Activated CD8-positive, alpha-beta memory T cell treated with anti-CD3 and anti-CD28 coated beads for 4 hours (primary cell): ENCODE measurements around the gene CHKB.
A peak's percentile ranks its signal among the peaks of the same experiment; 100 is the strongest.

Experiments used
- DNase-seq, 2 donors: peaks; one replicate each; pipeline ENCODE4 v3.0.0-alpha.2; 2020; ENCODE audit warnings: low read depth in 2 of 2

Gene CHKB

DNA sequence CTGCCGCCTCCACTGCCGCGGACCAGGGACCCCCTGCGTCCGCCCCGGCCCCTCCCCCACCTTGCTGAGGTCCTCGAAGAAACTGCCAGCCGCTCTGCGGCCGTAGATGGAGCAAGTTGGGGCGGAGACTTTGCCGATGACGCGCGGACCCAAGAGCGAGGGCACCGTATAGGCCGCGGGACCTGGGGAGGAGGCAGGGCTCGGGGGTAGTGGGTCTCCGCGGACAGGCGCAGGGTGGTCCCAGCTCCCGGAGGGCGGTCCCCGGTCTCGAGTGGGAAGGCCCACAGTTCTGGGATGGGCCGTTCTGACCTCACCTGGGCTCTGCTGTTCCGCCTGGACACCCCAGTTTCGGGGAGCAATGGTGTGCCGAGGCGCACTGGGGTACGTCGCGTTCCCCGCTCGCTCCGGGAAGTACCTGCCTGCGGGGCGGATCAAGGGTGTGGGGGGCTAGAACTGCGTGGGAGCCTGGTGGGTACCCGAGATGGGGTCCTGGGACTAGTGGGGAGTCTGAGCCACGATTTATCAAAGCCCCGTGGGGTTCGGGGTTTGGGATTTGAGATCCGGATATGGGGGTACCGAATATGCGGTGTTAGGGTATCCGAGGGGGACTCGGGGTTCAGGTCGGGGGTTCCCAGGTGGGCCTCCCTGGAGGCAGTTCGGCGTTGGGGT is 51.6 kb downstream of the CHKB start:
- peak; percentile 59 to 71 for DNase-seq

- no peak for DNase-seq
These were observed 52.1 kb downstream of the CHKB start for GRCh38 chr22:50530580-50530876.

DNA sequence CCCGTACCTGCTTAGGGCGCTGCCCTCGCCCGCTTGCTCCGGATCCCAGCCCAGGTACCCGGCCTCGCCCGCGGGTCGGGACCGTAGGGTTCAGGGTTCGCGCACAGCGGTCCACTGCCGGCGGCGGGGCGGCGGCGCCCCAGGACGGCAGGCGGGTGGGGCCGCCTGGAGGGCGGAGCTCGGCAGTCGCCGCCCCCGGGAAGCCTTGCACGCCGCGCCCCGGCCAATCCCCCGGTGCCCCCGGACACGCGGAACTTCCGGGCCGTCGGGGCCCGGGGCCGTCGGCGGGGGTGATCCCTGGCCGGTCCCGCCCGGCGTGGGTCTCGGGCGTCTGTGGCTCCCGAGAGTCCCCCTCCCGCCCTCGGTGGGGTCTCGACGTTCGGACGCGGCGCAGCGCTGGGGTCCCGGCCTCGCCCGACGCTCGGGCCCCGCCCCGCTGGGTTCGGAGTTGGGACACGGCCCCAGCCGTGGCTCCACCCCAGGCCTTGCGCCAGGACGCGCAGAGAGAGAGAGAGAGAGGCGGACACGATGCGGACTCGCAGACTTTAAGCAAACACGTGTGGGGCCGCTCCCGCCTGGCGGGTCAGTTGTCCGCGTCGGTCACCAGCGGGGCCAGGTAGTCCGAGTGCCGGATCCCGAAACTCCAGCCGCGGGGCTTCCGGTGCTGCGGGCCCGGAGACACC is 52.6 kb downstream of the CHKB start, which contains the start of gene TYMP:
TSS of gene TYMP (minus strand) at position 116 of the 683 bp plus-strand sequence. CDS start 303 bp downstream, outside the sequence.
- peak in 1 of 2 donors; percentile 46 for DNase-seq

- no peak for DNase-seq
These were observed 53.2 kb downstream of the CHKB start for GRCh38 chr22:50529416-50529896.
